H1 (cell line): ENCODE data around the gene CRHR1. TPM values are rescaled to one million over a fixed set of nuclear protein-coding genes. Genes with fewer than 3 reads are reported as not detected.
"Not testable (repeated sequence)": the region's sequence is repeated elsewhere in the genome, so short reads cannot be mapped to it uniquely, and the experiment has no call there.

Experiments
- CTCF ChIA-PET: fragments of 300-600 bp; sonication (Branson Sonifier 250); formaldehyde crosslinking; loops from one replicate; lab custom pipeline; 2021; ENCODE audit not compliant: partially characterized antibody; lab: Charles Lee
- POLR2A ChIA-PET: fragments of 300-600 bp; sonication (Branson Sonifier 250); formaldehyde crosslinking; loops from one replicate; lab custom pipeline; 2021; ENCODE audit warnings: inconsistent platforms; ENCODE audit not compliant: partially characterized antibody; lab: Charles Lee
- DNase-seq, 2 experiments: peaks; one replicate each; pipeline versions ENCODE4 v3.0.0 to v3.0.0-alpha.2; 2010 to 2022; ENCODE audit warnings: low spot score in 2 of 2, low read depth in 1 of 2, mixed read lengths in 1 of 2
- FAIRE-seq: peaks from 2 replicates; lab custom pipeline; 2011; peaks lifted over from hg19 to GRCh38; lab: Jason Lieb, UNC
- H2AFZ ChIP-seq: 2 replicates; pipeline ENCODE4 v1.8.1; 2012; ENCODE audit warnings: low read length, inconsistent platforms
- H2AK5ac ChIP-seq: 2 replicates; pipeline ENCODE4 v1.6.1; 2013; ENCODE audit warnings: low read depth, low read length
- H2BK120ac ChIP-seq: replicated peaks from 2 replicates; pipeline ENCODE3; 2013; ENCODE audit warnings: low read depth, low read length, inconsistent platforms
- H2BK12ac ChIP-seq: 2 replicates; pipeline ENCODE4 v1.6.1; 2013; ENCODE audit warnings: low read depth, low read length
- H2BK15ac ChIP-seq: 2 replicates; pipeline ENCODE4 v1.6.1; 2013; ENCODE audit warnings: low read length
- H2BK20ac ChIP-seq: 2 replicates; pipeline ENCODE4 v1.6.1; 2013; ENCODE audit warnings: low read length
- H2BK5ac ChIP-seq: 2 replicates; pipeline ENCODE4 v1.6.1; 2013; ENCODE audit warnings: low read depth, low read length
- H3K14ac ChIP-seq: 2 replicates; pipeline ENCODE4 v1.6.1; 2013; ENCODE audit warnings: inconsistent platforms; ENCODE audit not compliant: insufficient read length
- H3K18ac ChIP-seq: 2 replicates; pipeline ENCODE4 v1.6.1; 2013; ENCODE audit warnings: low read length; ENCODE audit errors: extremely low read depth
- H3K23ac ChIP-seq: 2 replicates; pipeline ENCODE4 v1.6.1; 2013; ENCODE audit warnings: inconsistent platforms; ENCODE audit not compliant: insufficient read length
- H3K23me2 ChIP-seq: 2 replicates; pipeline ENCODE4 v1.6.1; 2013; ENCODE audit warnings: low read depth, low read length
- H3K27ac ChIP-seq: 2 replicates; pipeline ENCODE4 v1.6.1; 2011; ENCODE audit warnings: low read depth, low read length, inconsistent platforms
- H3K27me3 ChIP-seq, 4 experiments: replicated peaks in 1 of 4; 1 replicate in 1 of 4; 2 replicates in 3 of 4; pipeline versions ENCODE4 v1.6.1 to v1.8.1; 2011 to 2013; ENCODE audit warnings: low read length in 3 of 4, mild to moderate bottlenecking in 3 of 4, inconsistent platforms in 2 of 4, mixed read lengths in 2 of 4, moderate library complexity in 1 of 4; ENCODE audit not compliant: control insufficient read depth in 3 of 4, insufficient read depth in 3 of 4; ENCODE audit errors: extremely low read depth in 1 of 4
- H3K36me3 ChIP-seq, 4 experiments: 2 replicates each; pipeline versions ENCODE4 v1.6.1 to v1.8.1; 2011 to 2013; ENCODE audit warnings: mild to moderate bottlenecking in 4 of 4, low read length in 3 of 4, moderate library complexity in 2 of 4, control low read depth in 1 of 4, inconsistent platforms in 1 of 4; ENCODE audit not compliant: insufficient read depth in 4 of 4, control insufficient read depth in 2 of 4
- H3K4ac ChIP-seq: replicated peaks from 2 replicates; pipeline ENCODE3; 2013; ENCODE audit warnings: low read length, low read depth, mixed read lengths, inconsistent platforms; ENCODE audit not compliant: insufficient read length
- H3K4me1 ChIP-seq, 4 experiments: replicated peaks in 1 of 4; 1 replicate in 1 of 4; 2 replicates in 3 of 4; pipeline versions ENCODE4 v1.6.1 to v1.8.1; 2011 to 2013; ENCODE audit warnings: low read length in 3 of 4, inconsistent platforms in 2 of 4, mixed read lengths in 1 of 4; ENCODE audit not compliant: insufficient read depth in 4 of 4, control insufficient read depth in 3 of 4
- H3K4me2 ChIP-seq, 2 experiments: 2 replicates each; pipeline versions ENCODE4 v1.6.1 to v1.8.1; 2011 to 2013; ENCODE audit warnings: low read depth in 2 of 2, low read length in 2 of 2, control low read depth in 1 of 2, inconsistent platforms in 1 of 2, mild to moderate bottlenecking in 1 of 2; ENCODE audit not compliant: insufficient read depth in 1 of 2
- H3K4me3 ChIP-seq, 4 experiments: fragments of 200-600, 300-600 bp in 1 of 4; sonication (generic), shearing (Covaris generic), sonication (Bioruptor Twin) in 1 of 4; 2 replicates each; pipeline versions ENCODE4 v1.5.1 to v1.8.1; 2011 to 2016; ENCODE audit warnings: low read length in 4 of 4, low read depth in 3 of 4, control low read depth in 2 of 4, inconsistent platforms in 2 of 4, mild to moderate bottlenecking in 2 of 4, mixed read lengths in 1 of 4, moderate library complexity in 1 of 4; ENCODE audit not compliant: insufficient read depth in 2 of 4; ENCODE audit errors: extremely low read depth in 1 of 4
- H3K56ac ChIP-seq: replicated peaks from 2 replicates; pipeline ENCODE3; 2013; ENCODE audit warnings: low read depth, mild to moderate bottlenecking, mixed read lengths, low read length, inconsistent platforms; ENCODE audit not compliant: insufficient read length
- H3K79me1 ChIP-seq: 2 replicates; pipeline ENCODE4 v1.6.1; 2013; ENCODE audit warnings: low read depth, low read length, control low read depth
- H3K79me2 ChIP-seq, 2 experiments: 2 replicates each; pipeline versions ENCODE4 v1.6.1 to v1.8.1; 2012 to 2013; ENCODE audit warnings: low read length in 2 of 2, mild to moderate bottlenecking in 2 of 2, inconsistent platforms in 1 of 2; ENCODE audit not compliant: insufficient read depth in 2 of 2, control insufficient read depth in 1 of 2
- H3K9ac ChIP-seq, 4 experiments: replicated peaks in 1 of 4; 1 replicate in 1 of 4; 2 replicates in 3 of 4; pipeline versions ENCODE4 v1.6.1 to v1.8.1; 2011 to 2013; ENCODE audit warnings: low read depth in 3 of 4, low read length in 3 of 4, control low read depth in 2 of 4, mild to moderate bottlenecking in 2 of 4, moderate library complexity in 2 of 4, inconsistent platforms in 1 of 4; ENCODE audit errors: extremely low read depth in 1 of 4
- H3K9me3 ChIP-seq, 2 experiments: 2 replicates each; pipeline versions ENCODE4 v1.6.1 to v1.8.1; 2012 to 2013; ENCODE audit warnings: mild to moderate bottlenecking in 2 of 2, moderate library complexity in 2 of 2, control low read depth in 1 of 2, inconsistent platforms in 1 of 2, low read depth in 1 of 2, low read length in 1 of 2, mixed read lengths in 1 of 2; ENCODE audit not compliant: insufficient read depth in 2 of 2
- H4K20me1 ChIP-seq, 2 experiments: replicated peaks in 1 of 2; 2 replicates each; pipeline versions ENCODE3 to v1.8.1; 2011 to 2013; ENCODE audit warnings: inconsistent platforms in 2 of 2, low read length in 2 of 2, mild to moderate bottlenecking in 1 of 2; ENCODE audit not compliant: insufficient read depth in 2 of 2, control insufficient read depth in 1 of 2
- H4K5ac ChIP-seq: 2 replicates; pipeline ENCODE4 v1.6.1; 2013; ENCODE audit warnings: low read length, low read depth, mixed read lengths, inconsistent platforms; ENCODE audit not compliant: insufficient read length
- H4K8ac ChIP-seq: 2 replicates; pipeline ENCODE4 v1.8.0; 2013; ENCODE audit warnings: mild to moderate bottlenecking, moderate library complexity, low read length, inconsistent platforms; ENCODE audit not compliant: insufficient read depth; ENCODE audit errors: extremely low read depth
- H4K91ac ChIP-seq: replicated peaks from 2 replicates; pipeline ENCODE3; 2013; ENCODE audit warnings: low read length, mixed read lengths, inconsistent platforms; ENCODE audit not compliant: insufficient read length
- WGBS, 2 experiments: shearing (Covaris generic) in 1 of 2; methylation state at CpG; one replicate each; pipeline versions ENCODE4 v1.1.6 to v1.1.7; 2013 to 2015; ENCODE audit warnings: low lambda C conversion rate in 2 of 2, mixed read lengths in 2 of 2, inconsistent platforms in 1 of 2, low coverage in 1 of 2, missing lambda C conversion rate in 1 of 2; ENCODE audit not compliant: insufficient replicate concordance in 2 of 2, insufficient coverage in 1 of 2, insufficient read length in 1 of 2; ENCODE audit errors: extremely low coverage in 1 of 2, missing lambda C conversion rate in 1 of 2; 5-methylcytosine and 5-hydroxymethylcytosine counted together
- polyA plus RNA-seq, 7 experiments: library from polyadenylated mRNA; depleted of rRNA in 3 of 7; stranded (reverse) in 5 of 7; unstranded in 2 of 7; fragments of >200 nt in 5 of 7; fragments of 200-250 nt in 2 of 7; gene quantifications; 1 replicate in 5 of 7; 2 replicates in 1 of 7; 4 replicates in 1 of 7; pipeline versions ENCODE4 v1.2.1 to v1.2.3, GENCODE V29; 2011 to 2013; ENCODE audit warnings: missing spikeins in 2 of 7, mixed read lengths in 2 of 7
- total RNA-seq: library from RNA; stranded (reverse); fragmentation: NEBNext Ultra II Directional; extraction: Animal tissue kit (Norgen Biotek cat#: 25700); gene quantifications from 2 replicates; pipeline ENCODE4 v1.2.1, GENCODE V29; 2021

Gene CRHR1
- total and polyA plus RNA-seq, 2 of the 8 experiments (the other 6 are each of a cell fraction or from before 2014, with no cell fraction given), result 0.56 to 1.7 TPM

GRCh38 chr17:45862127-45862526 lies 78.0 kb downstream of the CRHR1 start:
- H3K4me2 ChIP-seq, H2BK12ac ChIP-seq, H4K20me1 ChIP-seq, H2AK5ac ChIP-seq, H3K23ac ChIP-seq, H2BK20ac ChIP-seq, POLR2A ChIA-PET, H2AFZ ChIP-seq, H4K91ac ChIP-seq, H2BK15ac ChIP-seq, H3K9me3 ChIP-seq, H4K5ac ChIP-seq, H3K18ac ChIP-seq, H3K36me3 ChIP-seq, DNase-seq, H3K14ac ChIP-seq, H3K79me2 ChIP-seq, H3K27ac ChIP-seq, H3K79me1 ChIP-seq, H3K4me3 ChIP-seq, H3K23me2 ChIP-seq, H4K8ac ChIP-seq, FAIRE-seq, H3K9ac ChIP-seq, H3K56ac ChIP-seq, H2BK5ac ChIP-seq, H3K4me1 ChIP-seq, H3K4ac ChIP-seq, H2BK120ac ChIP-seq, H3K27me3 ChIP-seq: not testable (repeated sequence)
- CTCF ChIA-PET, result interaction anchor here (0.8 to 4.3 kb wide), 7 partner anchors 10 to 214 kb away, joined by 3 to 23 read pairs (median 4); no protein-coding TSS in a partner anchor
- WGBS, 2 experiments, result 69% methylated on average over 7 of the region's 9 CpGs; no CpG with 5 or more reads in 1 of the 2 experiments
